Measurements from ENCODE around the gene SEC23A. TPM values are rescaled to one million over a fixed set of nuclear protein-coding genes. Genes with fewer than 3 reads are reported as not detected.
A peak's percentile ranks its signal among the peaks of the same experiment; 100 is the strongest.

SEC23A gene
- total and polyA plus RNA-seq, 2 donors (not counting 3 experiments of a cell fraction or from before 2014, with no cell fraction given): 78.3 to 155 TPM

DNA sequence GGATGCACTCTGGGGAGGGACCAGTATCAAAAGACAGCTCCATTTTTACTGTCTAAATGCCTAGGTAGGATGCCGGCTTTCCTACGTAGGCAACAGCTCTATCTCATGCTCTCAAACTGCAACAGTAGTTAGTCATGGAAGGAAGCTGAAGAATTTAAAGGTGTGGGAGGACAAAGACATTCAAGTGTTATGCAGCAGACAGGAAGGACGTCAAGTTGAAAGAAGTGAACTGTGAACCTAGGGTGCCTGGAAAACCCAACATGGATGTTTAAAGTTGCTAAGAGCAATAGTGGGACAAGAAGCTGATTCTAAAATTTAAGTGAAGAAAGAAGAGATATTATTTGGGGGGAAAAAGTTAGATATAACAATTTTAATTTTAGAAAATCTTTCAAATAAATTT, 5.9 kb downstream of the SEC23A start:
- POLR2A ChIA-PET: interaction anchor here (0.8 kb wide), 1 partner anchor 280 kb away, joined by 3 read pairs; no protein-coding TSS in a partner anchor
- Histone ChIP-seq H4K20me1 (replicated peaks; ENCODE audit: control insufficient read depth, extremely low read depth, insufficient read depth, low read length) (no peaks in the 10 kb centered on the region), H3K27me3 (ENCODE audit: control insufficient read depth in 2 of 2, insufficient read depth in 2 of 2, low read length in 2 of 2) (no peaks in the 10 kb centered on the region), H3K4me3 (replicated peaks in 1 of 3; ENCODE audit: insufficient read depth in 1 of 3, low read depth in 1 of 3, low read length in 3 of 3) (no peak overlapping the region), H3K79me2 (ENCODE audit: control insufficient read depth, insufficient read depth, low read length) (peaks cover 72% of the 10 kb centered on the region), H2AFZ (ENCODE audit: low read depth, low read length) (no peak overlapping the region), H3K36me3 (ENCODE audit: control insufficient read depth in 2 of 2, extremely low read depth in 1 of 2, insufficient read depth in 2 of 2, low read length in 2 of 2) (peaks cover 10 to 11% of the 10 kb centered on the region in 2 experiments), H3K9me3 (replicated peaks; ENCODE audit: control insufficient read depth, insufficient read depth, low read length) (no peaks in the 10 kb centered on the region), H3K9ac (replicated peaks; ENCODE audit: extremely low read depth, insufficient read depth, low read length) (no peak overlapping the region), H3K4me1 (ENCODE audit: control insufficient read depth, extremely low read depth, insufficient read depth, low read length) (peaks cover 20% of the 10 kb centered on the region), H3K27ac (ENCODE audit: insufficient read depth, low read depth, low read length) (no peak overlapping the region), H3K9me1 (replicated peaks; ENCODE audit: control insufficient read depth, extremely low read depth, insufficient read depth, low read length) (no peaks in the 10 kb centered on the region), H3K4me2 (ENCODE audit: insufficient read depth, low read length) (no peak overlapping the region)
- BruUV-seq (replicated peaks): no TSS peak
- CTCF ChIA-PET: interaction anchor here (0.9 to 1.8 kb wide), 6 partner anchors 9 to 1194 kb away, joined by 3 to 9 read pairs (median 5); no protein-coding TSS in a partner anchor
- TF ChIP-seq EZH2 (IDR thresholded peaks at IDR 0.05; ENCODE audit: borderline replicate concordance, low read depth, low read length, severe bottlenecking) (no peak), GATA2 (IDR thresholded peaks at IDR 0.05; ENCODE audit: insufficient read depth, insufficient read length, low read depth, low read length) (no peak), POLR2A (IDR thresholded peaks at IDR 0.05; ENCODE audit: low read depth, low read length) (no peak), POLR2AphosphoS5 (IDR thresholded peaks at IDR 0.05; ENCODE audit: insufficient read depth, low read depth, low read length) (no peak), MYC (IDR thresholded peaks at IDR 0.05; ENCODE audit: low read depth, low read length) (no peak), FOS (IDR thresholded peaks at IDR 0.05; ENCODE audit: borderline replicate concordance, insufficient read depth, low read length) (no peak), JUN (IDR thresholded peaks at IDR 0.05; ENCODE audit: borderline replicate concordance, insufficient read depth, insufficient read length, low read depth) (no peak)
- TF ChIP-seq, protein P1, sequence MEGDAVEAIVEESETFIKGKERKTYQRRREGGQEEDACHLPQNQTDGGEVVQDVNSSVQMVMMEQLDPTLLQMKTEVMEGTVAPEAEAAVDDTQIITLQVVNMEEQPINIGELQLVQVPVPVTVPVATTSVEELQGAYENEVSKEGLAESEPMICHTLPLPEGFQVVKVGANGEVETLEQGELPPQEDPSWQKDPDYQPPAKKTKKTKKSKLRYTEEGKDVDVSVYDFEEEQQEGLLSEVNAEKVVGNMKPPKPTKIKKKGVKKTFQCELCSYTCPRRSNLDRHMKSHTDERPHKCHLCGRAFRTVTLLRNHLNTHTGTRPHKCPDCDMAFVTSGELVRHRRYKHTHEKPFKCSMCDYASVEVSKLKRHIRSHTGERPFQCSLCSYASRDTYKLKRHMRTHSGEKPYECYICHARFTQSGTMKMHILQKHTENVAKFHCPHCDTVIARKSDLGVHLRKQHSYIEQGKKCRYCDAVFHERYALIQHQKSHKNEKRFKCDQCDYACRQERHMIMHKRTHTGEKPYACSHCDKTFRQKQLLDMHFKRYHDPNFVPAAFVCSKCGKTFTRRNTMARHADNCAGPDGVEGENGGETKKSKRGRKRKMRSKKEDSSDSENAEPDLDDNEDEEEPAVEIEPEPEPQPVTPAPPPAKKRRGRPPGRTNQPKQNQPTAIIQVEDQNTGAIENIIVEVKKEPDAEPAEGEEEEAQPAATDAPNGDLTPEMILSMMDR (IDR thresholded peaks at IDR 0.05; ENCODE audit: extremely low read depth in 1 of 2, insufficient read depth in 1 of 2, low read depth in 1 of 2, low read length in 2 of 2): no peak
- TF ChIP-seq, protein P2, sequence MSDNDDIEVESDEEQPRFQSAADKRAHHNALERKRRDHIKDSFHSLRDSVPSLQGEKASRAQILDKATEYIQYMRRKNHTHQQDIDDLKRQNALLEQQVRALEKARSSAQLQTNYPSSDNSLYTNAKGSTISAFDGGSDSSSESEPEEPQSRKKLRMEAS (IDR thresholded peaks at IDR 0.05; ENCODE audit: insufficient read depth, insufficient read length): no peak
- FAIRE-seq: peak; percentile 24
- DNase-seq (ENCODE audit: low read depth, low spot score): peak; percentile 60
- intact Hi-C loops (cut with micrococcal nuclease): no loop called here
- dilution Hi-C loops (cut with MboI; ENCODE audit: extremely low pct_ligation_motif_present, low sequenced_read_pairs): no loop called here
